ENCODE measurements around the gene EGLN1.
A peak's percentile ranks its signal among the peaks of the same experiment; 100 is the strongest.

Gene EGLN1

DNA sequence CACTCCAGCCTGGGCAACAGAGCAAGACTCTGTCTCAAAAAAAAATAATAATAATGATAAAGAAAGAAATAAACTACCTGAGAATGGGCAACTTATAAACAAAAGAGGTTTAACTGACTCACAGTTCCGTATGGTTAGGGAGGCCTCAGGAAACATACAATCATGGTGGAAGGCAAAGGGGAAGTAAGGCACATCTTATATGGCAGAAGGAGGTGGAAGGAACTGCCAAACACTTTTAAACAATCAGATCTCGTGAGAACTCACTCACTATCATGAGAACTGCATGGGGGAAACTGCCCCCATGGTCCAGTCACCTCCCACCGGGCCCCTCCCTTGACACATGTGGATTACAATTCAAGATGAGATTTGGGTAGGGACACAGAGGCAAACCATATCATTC, 6.3 kb upstream of the EGLN1 start:
- no peak for DNase-seq (ENCODE audit: low read depth, low spot score)
- no peak overlapping the region for H3K4me3 ChIP-seq (ENCODE audit: low read depth, low read length)
- TF ChIP-seq, protein P1, sequence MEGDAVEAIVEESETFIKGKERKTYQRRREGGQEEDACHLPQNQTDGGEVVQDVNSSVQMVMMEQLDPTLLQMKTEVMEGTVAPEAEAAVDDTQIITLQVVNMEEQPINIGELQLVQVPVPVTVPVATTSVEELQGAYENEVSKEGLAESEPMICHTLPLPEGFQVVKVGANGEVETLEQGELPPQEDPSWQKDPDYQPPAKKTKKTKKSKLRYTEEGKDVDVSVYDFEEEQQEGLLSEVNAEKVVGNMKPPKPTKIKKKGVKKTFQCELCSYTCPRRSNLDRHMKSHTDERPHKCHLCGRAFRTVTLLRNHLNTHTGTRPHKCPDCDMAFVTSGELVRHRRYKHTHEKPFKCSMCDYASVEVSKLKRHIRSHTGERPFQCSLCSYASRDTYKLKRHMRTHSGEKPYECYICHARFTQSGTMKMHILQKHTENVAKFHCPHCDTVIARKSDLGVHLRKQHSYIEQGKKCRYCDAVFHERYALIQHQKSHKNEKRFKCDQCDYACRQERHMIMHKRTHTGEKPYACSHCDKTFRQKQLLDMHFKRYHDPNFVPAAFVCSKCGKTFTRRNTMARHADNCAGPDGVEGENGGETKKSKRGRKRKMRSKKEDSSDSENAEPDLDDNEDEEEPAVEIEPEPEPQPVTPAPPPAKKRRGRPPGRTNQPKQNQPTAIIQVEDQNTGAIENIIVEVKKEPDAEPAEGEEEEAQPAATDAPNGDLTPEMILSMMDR (IDR thresholded peaks at IDR 0.05; ENCODE audit: low read depth, low read length) = no peak
- in situ Hi-C loops (cut with HindIII; ENCODE audit: low sequenced_read_pairs) = no loop called here

DNA sequence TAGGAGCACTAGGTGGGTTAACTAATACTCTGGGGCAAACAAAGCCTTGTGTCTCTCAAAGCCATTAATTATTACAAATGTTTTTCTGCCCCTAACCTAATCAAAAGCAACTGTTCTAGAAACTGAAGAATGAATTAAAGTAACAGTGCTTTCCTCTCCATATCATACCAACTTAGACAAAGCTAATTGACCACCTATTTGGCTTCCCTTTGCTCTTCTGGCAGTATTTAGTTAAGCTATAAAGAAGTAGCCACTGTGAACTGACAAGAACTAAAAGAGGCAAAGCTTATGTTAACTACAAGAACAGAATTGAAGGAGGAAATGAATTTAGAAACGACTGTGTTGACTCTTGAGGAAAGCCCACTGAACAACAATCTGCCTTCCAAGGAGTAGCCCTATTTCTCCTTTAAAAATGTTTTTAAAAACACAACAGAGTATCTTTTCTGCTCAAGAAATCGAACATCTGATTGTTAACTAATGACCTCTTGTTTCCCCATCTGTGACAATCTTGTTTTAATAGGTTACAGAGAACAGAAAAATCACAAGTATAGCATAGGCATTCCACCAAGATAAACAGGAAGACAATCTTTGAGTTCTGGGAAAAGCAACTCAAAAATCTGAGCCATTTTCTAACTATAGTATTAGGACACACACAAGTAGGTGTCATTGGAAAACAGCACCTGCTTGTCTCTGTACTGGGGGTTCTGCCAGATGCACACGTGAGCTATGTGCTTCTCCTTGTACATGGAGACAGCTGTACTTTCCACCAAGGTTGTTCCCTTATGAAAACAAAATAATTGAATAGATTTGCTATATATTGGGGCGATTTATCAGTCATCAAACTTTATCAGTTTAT, 3.1 kb upstream of the EGLN1 start:
- no peak for DNase-seq (ENCODE audit: low read depth, low spot score)
- in situ Hi-C loops (cut with HindIII; ENCODE audit: low sequenced_read_pairs) = no loop called here
- no peak overlapping the region for H3K4me3 ChIP-seq (ENCODE audit: low read depth, low read length)
- TF ChIP-seq, protein P1 (IDR thresholded peaks at IDR 0.05; ENCODE audit: low read depth, low read length) = no peak

DNA sequence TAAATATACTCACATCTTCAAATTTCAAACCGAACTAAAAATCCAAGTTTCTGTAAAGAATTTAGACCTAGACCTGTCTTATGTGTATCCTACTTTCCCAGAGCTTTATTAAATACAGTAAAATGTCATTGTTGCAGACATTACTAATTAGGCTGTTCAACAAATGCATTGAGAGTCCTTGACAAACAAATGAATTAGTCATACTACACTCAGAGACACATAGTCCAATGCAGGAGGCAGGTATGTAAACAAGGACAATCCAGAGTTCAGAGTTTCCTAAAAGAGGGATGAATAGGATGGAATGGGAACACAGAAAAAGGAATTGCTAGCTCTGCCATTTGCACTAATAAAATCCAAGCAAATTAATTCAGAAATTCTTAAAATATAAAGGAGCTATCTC, 1.6 kb upstream of the EGLN1 start:
- TF ChIP-seq, protein P1 (IDR thresholded peaks at IDR 0.05; ENCODE audit: low read depth, low read length) = no peak
- in situ Hi-C loops (cut with HindIII; ENCODE audit: low sequenced_read_pairs) = no loop called here
- DNase-seq (ENCODE audit: low read depth, low spot score) = no peak
- no peak overlapping the region for H3K4me3 ChIP-seq (ENCODE audit: low read depth, low read length)

DNA sequence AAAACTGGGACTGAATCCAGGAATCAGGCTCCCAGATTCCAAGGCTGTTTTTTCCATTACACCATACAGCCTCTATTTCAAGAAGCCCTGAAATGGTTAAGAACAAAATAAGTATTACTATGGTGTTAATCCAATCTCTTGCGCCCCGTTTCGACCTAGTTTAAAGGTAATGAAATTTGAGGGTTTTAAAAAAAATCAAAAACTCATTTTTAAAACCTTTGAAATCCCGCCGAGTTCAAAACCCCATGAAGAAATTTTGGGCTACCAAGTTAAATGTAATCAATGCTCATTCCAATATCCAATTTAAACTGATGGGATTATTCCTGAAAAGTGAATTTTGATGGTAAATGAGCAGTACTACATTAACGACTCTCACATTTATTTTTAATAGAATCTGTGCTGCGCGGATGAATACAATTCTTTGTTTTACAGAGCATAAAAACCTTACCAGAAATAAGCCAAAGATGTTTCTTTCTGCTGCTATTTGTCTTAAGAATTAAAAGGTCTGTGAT, 767 bp upstream of the EGLN1 start:
- no peak for DNase-seq (ENCODE audit: low read depth, low spot score)
- TF ChIP-seq, protein P1 (IDR thresholded peaks at IDR 0.05; ENCODE audit: low read depth, low read length) = no peak
- in situ Hi-C loops (cut with HindIII; ENCODE audit: low sequenced_read_pairs) = no loop called here
- peak overlapping the region; percentile 87 for H3K4me3 ChIP-seq (ENCODE audit: low read depth, low read length)

DNA sequence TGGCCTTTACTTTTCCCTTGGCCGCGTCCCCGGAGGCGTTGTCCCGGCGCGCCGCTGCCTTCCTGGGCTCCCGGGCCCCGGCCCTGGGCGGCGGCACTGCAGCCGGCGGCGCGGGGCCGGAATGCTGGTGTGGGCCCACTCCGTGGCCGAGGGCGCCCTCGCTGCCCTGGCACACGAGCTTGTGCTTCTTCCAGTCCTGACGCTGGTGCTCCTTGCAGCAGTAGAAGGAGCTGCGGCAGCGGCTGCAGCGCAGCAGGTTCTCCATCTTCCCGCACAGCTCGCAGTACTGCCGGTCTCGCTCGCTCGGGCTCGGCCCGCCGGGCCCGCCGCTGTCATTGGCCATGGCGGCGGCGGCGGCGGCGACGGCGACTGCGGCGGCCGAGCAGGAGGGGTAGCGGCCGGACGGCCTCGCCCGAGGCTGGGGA, 529 bp downstream of the EGLN1 start:
- DNase-seq (ENCODE audit: low read depth, low spot score) = peak; percentile 45
- TF ChIP-seq, protein P1 (IDR thresholded peaks at IDR 0.05; ENCODE audit: low read depth, low read length) = no peak
- in situ Hi-C loops (cut with HindIII; ENCODE audit: low sequenced_read_pairs) = no loop called here
- H3K4me3 ChIP-seq (ENCODE audit: low read depth, low read length) = peak overlapping the region; percentile 87

DNA sequence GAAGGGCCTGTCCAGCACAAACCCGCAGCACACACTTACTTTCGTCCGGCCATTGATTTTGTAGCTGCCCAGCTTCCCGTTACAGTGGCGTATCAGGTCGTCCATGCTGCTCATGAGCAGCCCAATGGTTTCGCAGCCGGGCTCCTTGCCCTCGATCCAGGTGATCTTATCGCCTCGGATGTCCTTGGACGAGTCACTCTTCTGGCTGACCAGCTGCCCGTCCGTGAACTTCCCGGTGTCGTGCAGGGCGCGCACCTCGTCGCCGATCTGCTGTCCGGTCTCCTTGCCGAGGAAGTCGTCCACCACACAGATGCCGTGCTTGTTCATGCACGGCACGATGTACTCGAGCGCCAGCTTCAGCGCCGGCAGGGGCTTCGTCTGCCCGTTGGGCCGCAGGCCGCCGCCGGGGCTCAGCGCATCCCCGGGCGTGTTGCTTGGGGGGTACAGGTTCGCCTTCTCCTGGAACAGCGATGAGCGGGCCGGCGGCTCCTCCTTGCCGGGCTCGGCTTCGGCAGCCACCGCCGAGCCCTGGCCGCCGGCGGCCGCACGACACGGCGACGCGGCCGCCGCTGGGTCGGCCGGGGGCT, 1.0 kb downstream of the EGLN1 start:
- in situ Hi-C loops (cut with HindIII; ENCODE audit: low sequenced_read_pairs) = no loop called here
- peak; percentile 55 for DNase-seq (ENCODE audit: low read depth, low spot score)

More for the DNA sequence above, 1.0 kb downstream of the EGLN1 start:
- TF ChIP-seq, protein P1 (IDR thresholded peaks at IDR 0.05; ENCODE audit: low read depth, low read length) = no peak
- H3K4me3 ChIP-seq (ENCODE audit: low read depth, low read length) = peak overlapping the region; percentile 87
